CD14-positive monocyte (primary cell): ENCODE results near the gene FER1L5. TPM values are rescaled to one million over a fixed set of nuclear protein-coding genes. Genes with fewer than 3 reads are reported as not detected.

Experiments
- DNase-seq, 3 donors: peaks; one replicate each; pipeline ENCODE4 v3.0.0-alpha.2; 2011 to 2022
- H2AFZ ChIP-seq: 2 replicates; pipeline ENCODE4 v1.6.0; 2012; ENCODE audit warnings: mild to moderate bottlenecking, low read depth, low read length, inconsistent platforms; ENCODE audit not compliant: insufficient read depth, poor library complexity, severe bottlenecking
- H3K27ac ChIP-seq, 2 donors: 1 replicate in 1 of 2; 2 replicates in 1 of 2; pipeline ENCODE4 v1.5.1; 2012 to 2013; ENCODE audit warnings: low read length in 2 of 2, control low read depth in 1 of 2, inconsistent platforms in 1 of 2, low read depth in 1 of 2, mild to moderate bottlenecking in 1 of 2
- H3K27me3 ChIP-seq, 2 donors: one replicate each; pipeline versions ENCODE4 v1.6.0 to v1.6.1; 2011 to 2013; ENCODE audit warnings: low read length in 2 of 2; ENCODE audit not compliant: control insufficient read depth in 2 of 2, insufficient read depth in 2 of 2
- H3K36me3 ChIP-seq, 2 donors: replicated peaks in 1 of 2; 1 replicate in 1 of 2; 2 replicates in 1 of 2; pipeline versions ENCODE4 v1.5.1 to v1.6.1; 2012 to 2013; ENCODE audit warnings: low read length in 2 of 2, control low read depth in 1 of 2, inconsistent platforms in 1 of 2, mild to moderate bottlenecking in 1 of 2; ENCODE audit not compliant: insufficient read depth in 2 of 2, control insufficient read depth in 1 of 2
- H3K4me1 ChIP-seq, 2 donors: 1 replicate in 1 of 2; 2 replicates in 1 of 2; pipeline versions ENCODE4 v1.5.1 to v1.6.1; 2012 to 2013; ENCODE audit warnings: low read length in 2 of 2, control low read depth in 1 of 2, inconsistent platforms in 1 of 2, mild to moderate bottlenecking in 1 of 2, moderate library complexity in 1 of 2; ENCODE audit not compliant: insufficient read depth in 2 of 2, control insufficient read depth in 1 of 2
- H3K4me2 ChIP-seq: replicated peaks from 2 replicates; pipeline ENCODE3; 2012; ENCODE audit warnings: low read length, moderate library complexity, mild to moderate bottlenecking; ENCODE audit not compliant: poor library complexity, severe bottlenecking; ENCODE audit errors: extremely low read depth
- H3K4me3 ChIP-seq, 3 experiments: fragments of 200-600 bp in 1 of 3; sonication (generic) in 1 of 3; replicated peaks in 1 of 3; 1 replicate in 2 of 3; 2 replicates in 1 of 3; pipeline ENCODE4 v1.5.1; 2011 to 2013; ENCODE audit warnings: low read length in 3 of 3, mild to moderate bottlenecking in 3 of 3, control low read depth in 2 of 3, low read depth in 2 of 3, inconsistent platforms in 1 of 3, moderate library complexity in 1 of 3
- H3K79me2 ChIP-seq: 2 replicates; pipeline ENCODE4 v1.6.0; 2012; ENCODE audit warnings: mild to moderate bottlenecking, control low read depth, inconsistent platforms, low read length, moderate library complexity; ENCODE audit not compliant: insufficient read depth
- H3K9ac ChIP-seq: 2 replicates; pipeline ENCODE4 v1.6.0; 2017; ENCODE audit warnings: low read length, mild to moderate bottlenecking; ENCODE audit not compliant: insufficient read depth, poor library complexity, severe bottlenecking
- H3K9me3 ChIP-seq, 2 donors: replicated peaks in 1 of 2; 1 replicate in 1 of 2; 2 replicates in 1 of 2; pipeline versions ENCODE4 v1.5.1 to v1.6.1; 2012 to 2013; ENCODE audit warnings: low read length in 2 of 2, control low read depth in 1 of 2; ENCODE audit not compliant: control insufficient read depth in 1 of 2, insufficient read depth in 1 of 2
- H4K20me1 ChIP-seq: 2 replicates; pipeline ENCODE4 v1.6.0; 2012; ENCODE audit warnings: mild to moderate bottlenecking, low read length, control low read depth, moderate library complexity; ENCODE audit not compliant: insufficient read depth
- H3K27ac Mint-ChIP-seq, 7 donors: one replicate each; pipeline ENCODE4 v1.8.0; 2020; ENCODE audit warnings: mild to moderate bottlenecking in 7 of 7, mixed read lengths in 7 of 7, moderate library complexity in 6 of 7, inconsistent platforms in 2 of 7
- H3K27me3 Mint-ChIP-seq, 3 donors: one replicate each; pipeline ENCODE4 v1.8.0; 2021 to 2022; ENCODE audit warnings: low read depth in 3 of 3, mild to moderate bottlenecking in 3 of 3, mixed read lengths in 3 of 3, moderate library complexity in 3 of 3, inconsistent platforms in 1 of 3
- H3K36me3 Mint-ChIP-seq, 2 donors: one replicate each; pipeline ENCODE4 v1.8.0; 2020; ENCODE audit warnings: mixed read lengths in 2 of 2, inconsistent platforms in 1 of 2, mild to moderate bottlenecking in 1 of 2
- H3K4me1 Mint-ChIP-seq: one replicate; pipeline ENCODE4 v1.8.0; 2020; ENCODE audit warnings: mild to moderate bottlenecking, mixed read lengths
- H3K4me3 Mint-ChIP-seq, 2 donors: one replicate each; pipeline ENCODE4 v1.8.0; 2020; ENCODE audit warnings: mild to moderate bottlenecking in 2 of 2, mixed read lengths in 2 of 2, moderate library complexity in 1 of 2
- H3K9me3 Mint-ChIP-seq, 7 donors: one replicate each; pipeline ENCODE4 v1.8.0; 2020 to 2022; ENCODE audit warnings: mixed read lengths in 7 of 7, mild to moderate bottlenecking in 6 of 7, moderate library complexity in 6 of 7, inconsistent platforms in 2 of 7
- WGBS: methylation state at CpG from one replicate; pipeline ENCODE4 v1.1.5; 2013; ENCODE audit warnings: missing lambda C conversion rate; ENCODE audit not compliant: insufficient coverage; 5-methylcytosine and 5-hydroxymethylcytosine counted together
- intact Hi-C, 2 donors: fragments of 100-400 bp; cut with micrococcal nuclease; formaldehyde crosslinking; loops; one replicate each; pipeline versions ENCODE4 v1.15.0 to v1.15.1; 2023
- polyA plus RNA-seq, 3 donors: library from polyadenylated mRNA; depleted of rRNA in 1 of 3; unstranded in 2 of 3; stranded (reverse) in 1 of 3; fragments of 300-500 nt in 2 of 3; fragments of >200 nt in 1 of 3; fragmentation: Illumina TruSeq in 2 of 3; gene quantifications; 1 replicate in 2 of 3; 2 replicates in 1 of 3; pipeline ENCODE4 v1.2.3, GENCODE V29; 2012 to 2021
- TF ChIP-seq, protein P1 (sequence below): fragments of 200-600 bp; IDR thresholded peaks from one replicate; pipeline ENCODE4 v1.8.0; 2022; ENCODE audit warnings: antibody characterized with exemption, mild to moderate bottlenecking

The FER1L5 gene
- polyA plus RNA-seq, 3 donors = not detected

DNA sequence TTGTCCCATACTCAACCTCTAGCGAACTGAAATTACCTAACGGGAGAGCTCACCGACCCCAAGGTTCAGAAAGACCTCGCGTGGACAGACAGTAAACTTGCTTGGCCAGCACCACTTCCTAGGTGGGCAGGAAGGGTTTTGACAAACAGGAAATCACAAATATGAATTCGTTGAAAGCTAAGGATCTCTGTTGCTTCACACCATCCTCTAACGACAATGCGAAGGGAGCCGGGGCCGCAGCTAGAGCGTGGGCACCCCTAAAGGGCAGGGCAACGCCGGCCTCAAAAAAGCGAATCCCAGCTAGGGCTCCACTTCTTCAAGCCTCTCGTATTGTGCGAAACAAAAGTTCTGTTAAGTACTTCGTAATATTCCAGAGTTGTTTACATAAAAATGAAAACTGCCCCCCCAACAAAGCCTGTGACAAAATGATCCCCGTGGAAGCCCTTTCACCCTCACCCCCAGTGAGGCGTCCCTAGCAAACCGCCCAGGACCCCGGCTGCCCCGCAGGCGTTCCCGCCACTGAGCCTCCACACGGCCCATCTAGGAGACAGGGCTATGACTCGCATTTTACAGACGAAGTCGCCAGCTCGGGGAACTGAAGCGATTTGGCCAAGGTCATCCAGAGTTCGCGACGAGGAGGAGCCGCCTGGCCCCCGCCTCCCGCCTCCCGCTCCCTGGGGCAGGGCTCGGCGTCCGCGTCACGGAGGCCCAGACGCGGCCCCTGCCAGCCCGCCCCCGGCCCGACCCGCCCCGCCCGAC is 5.0 kb upstream of the FER1L5 start:
- H3K9me3 Mint-ChIP-seq = no peaks in the 10 kb centered on the region
- Histone ChIP-seq H2AFZ (peak overlapping the region; percentile 89), H3K27me3 (no peaks in the 10 kb centered on the region), H3K4me1 (peaks cover 23 to 37% of the 10 kb centered on the region in 2 donors), H3K4me3 (peak overlapping the region; percentile 61 to 83 (median 64)), H3K36me3 (peaks cover 0 to 20% of the 10 kb centered on the region in 2 donors), H4K20me1 (peaks cover 1% of the 10 kb centered on the region), H3K79me2 (peaks cover 51% of the 10 kb centered on the region), H3K27ac (peak overlapping the region; percentile 87 to 88), H3K9me3 (no peaks in the 10 kb centered on the region), H3K9ac (peak overlapping the region; percentile 84), H3K4me2 (peak overlapping the region; percentile 95)
- DNase-seq = peak; percentile 94 to 95 (median 95)
- H3K36me3 Mint-ChIP-seq = peaks cover 18 to 23% of the 10 kb centered on the region in 2 donors
- H3K27me3 Mint-ChIP-seq = peaks cover 2 to 7% (median 4%) of the 10 kb centered on the region in 3 donors
- TF ChIP-seq, protein P1, sequence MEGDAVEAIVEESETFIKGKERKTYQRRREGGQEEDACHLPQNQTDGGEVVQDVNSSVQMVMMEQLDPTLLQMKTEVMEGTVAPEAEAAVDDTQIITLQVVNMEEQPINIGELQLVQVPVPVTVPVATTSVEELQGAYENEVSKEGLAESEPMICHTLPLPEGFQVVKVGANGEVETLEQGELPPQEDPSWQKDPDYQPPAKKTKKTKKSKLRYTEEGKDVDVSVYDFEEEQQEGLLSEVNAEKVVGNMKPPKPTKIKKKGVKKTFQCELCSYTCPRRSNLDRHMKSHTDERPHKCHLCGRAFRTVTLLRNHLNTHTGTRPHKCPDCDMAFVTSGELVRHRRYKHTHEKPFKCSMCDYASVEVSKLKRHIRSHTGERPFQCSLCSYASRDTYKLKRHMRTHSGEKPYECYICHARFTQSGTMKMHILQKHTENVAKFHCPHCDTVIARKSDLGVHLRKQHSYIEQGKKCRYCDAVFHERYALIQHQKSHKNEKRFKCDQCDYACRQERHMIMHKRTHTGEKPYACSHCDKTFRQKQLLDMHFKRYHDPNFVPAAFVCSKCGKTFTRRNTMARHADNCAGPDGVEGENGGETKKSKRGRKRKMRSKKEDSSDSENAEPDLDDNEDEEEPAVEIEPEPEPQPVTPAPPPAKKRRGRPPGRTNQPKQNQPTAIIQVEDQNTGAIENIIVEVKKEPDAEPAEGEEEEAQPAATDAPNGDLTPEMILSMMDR = no peak
- H3K4me3 Mint-ChIP-seq = peak overlapping the region; percentile 93 to 97
- H3K27ac Mint-ChIP-seq = peak overlapping the region; percentile 97 to 99 (median 98)
- H3K4me1 Mint-ChIP-seq = peaks cover 37% of the 10 kb centered on the region
- 0% methylated on average over 40 of the region's 50 CpGs for WGBS
- intact Hi-C loops = loop anchor here (2.0 to 10.0 kb wide), 6 partner anchors 19 to 1027 kb away; partner anchors contain the start of genes CNNM4 (in 2 of the 2), ACTR1B (in 1 of the 2), ARID5A (in 1 of the 2) and C2orf92 (in 1 of the 2)

DNA sequence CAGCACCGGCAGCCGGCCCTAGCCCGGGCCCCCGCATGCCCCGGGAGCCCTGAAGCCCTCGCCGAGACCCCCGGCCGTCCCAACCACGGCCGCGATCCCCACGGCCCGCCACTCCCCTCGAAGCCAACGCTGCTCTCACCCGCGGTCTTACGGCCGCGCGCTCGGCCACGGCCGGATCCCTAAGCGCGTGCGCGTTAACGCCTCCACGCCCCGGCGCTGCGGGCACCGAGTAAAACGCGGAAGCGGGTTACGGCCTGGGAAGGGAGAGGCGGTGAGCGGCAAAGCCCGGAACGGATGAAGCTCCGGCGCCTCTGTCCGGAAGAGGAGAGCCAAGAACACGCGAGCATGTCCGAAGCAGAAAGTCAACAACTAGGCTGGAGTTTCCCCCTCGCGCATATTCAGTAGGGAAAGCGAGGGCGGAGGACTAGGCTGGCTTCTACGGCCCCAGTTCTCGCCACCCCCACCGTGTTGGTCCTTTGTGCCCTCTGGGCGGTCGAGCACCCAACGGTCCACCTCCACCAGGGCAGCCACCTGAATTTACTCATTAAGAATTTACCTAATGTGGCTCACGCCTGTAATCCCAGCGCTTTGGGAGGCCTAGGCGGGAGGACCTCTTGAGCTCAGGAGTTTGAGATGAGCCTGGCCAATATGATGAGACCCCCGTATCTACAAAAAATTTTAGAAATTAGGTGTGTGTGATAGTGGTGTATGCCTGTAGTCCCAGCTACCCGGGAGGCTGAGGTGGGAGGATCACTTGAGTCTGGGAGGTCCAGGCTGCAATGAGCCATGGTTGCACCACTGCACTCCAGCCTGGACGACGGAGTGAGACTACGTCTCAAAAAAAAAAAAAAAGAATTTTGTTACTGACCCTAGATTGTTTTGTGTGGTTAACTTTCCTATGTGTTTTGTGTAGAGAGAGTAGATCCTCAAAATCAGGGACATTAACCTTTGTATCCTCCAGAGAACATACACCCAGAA is 4.1 kb upstream of the FER1L5 start, which contains the start of gene KANSL3:
Gene KANSL3, minus strand, starts transcription at position 169 of the 978 bp plus-strand sequence. CDS start 1,177 bp downstream, outside the sequence.
- TF ChIP-seq, protein P1 = no peak
- H3K36me3 ChIP-seq = peaks cover 0 to 18% of the 10 kb centered on the region in 2 donors
- H3K9ac ChIP-seq = peak within 1 kb of the TSS; percentile 84
- no peaks in the 10 kb centered on the region for H4K20me1 ChIP-seq
- H3K4me2 ChIP-seq = peak within 1 kb of the TSS; percentile 95
- no peaks in the 10 kb centered on the region for H3K27me3 ChIP-seq
- Mint-ChIP-seq H3K36me3 (peaks cover 17 to 22% of the 10 kb centered on the region in 2 donors), H3K27ac (peak within 1 kb of the TSS; percentile 97 to 99 (median 98)), H3K4me3 (peak within 1 kb of the TSS; percentile 93 to 97), H3K27me3 (peaks cover 2 to 7% (median 4%) of the 10 kb centered on the region in 3 donors), H3K4me1 (peaks cover 36% of the 10 kb centered on the region), H3K9me3 (no peaks in the 10 kb centered on the region)
- WGBS = 5% methylated on average over 58 of the region's 67 CpGs
- H3K27ac ChIP-seq = peak within 1 kb of the TSS; percentile 87 to 88
- DNase-seq = peak; percentile 92 to 95 (median 95)
- intact Hi-C loops = loop anchor here (2.0 to 10.0 kb wide), 6 partner anchors 18 to 1026 kb away; partner anchors contain the start of genes CNNM4 (in 2 of the 2), ACTR1B (in 1 of the 2), ARID5A (in 1 of the 2) and C2orf92 (in 1 of the 2)
- peak within 1 kb of the TSS; percentile 89 for H2AFZ ChIP-seq
- peaks cover 43% of the 10 kb centered on the region for H3K79me2 ChIP-seq
- peaks cover 23 to 37% of the 10 kb centered on the region in 2 donors for H3K4me1 ChIP-seq
- no peaks in the 10 kb centered on the region for H3K9me3 ChIP-seq
- peak within 1 kb of the TSS; percentile 61 to 83 (median 64) for H3K4me3 ChIP-seq
